GM12891 (cell line): ENCODE results near the gene FBXO9.

Experiments
- DNase-seq: peaks from one replicate; pipeline ENCODE4 v3.0.0; 2011; ENCODE audit warnings: low spot score; ENCODE audit not compliant: insufficient read length
- FAIRE-seq: peaks from 2 replicates; lab custom pipeline; 2011; peaks lifted over from hg19 to GRCh38; lab: Jason Lieb, UNC
- PAX5 ChIP-seq: IDR thresholded peaks from 2 replicates; pipeline ENCODE4 v1.6.1; 2011; ENCODE audit warnings: low read length, moderate library complexity, mild to moderate bottlenecking; ENCODE audit not compliant: insufficient read depth, severe bottlenecking
- POLR2A ChIP-seq: IDR thresholded peaks from 2 replicates; pipeline ENCODE4 v1.6.1; 2011; ENCODE audit warnings: low read depth, low read length, control low read depth
- POLR2AphosphoS5 ChIP-seq: IDR thresholded peaks from 2 replicates; pipeline ENCODE4 v1.6.1; 2011; ENCODE audit warnings: low read depth, low read length, control low read depth
- POU2F2 ChIP-seq: IDR thresholded peaks from 2 replicates; pipeline ENCODE4 v1.6.1; 2011; ENCODE audit warnings: low read depth, mild to moderate bottlenecking, control low read depth, low read length, moderate library complexity
- SPI1 ChIP-seq: IDR thresholded peaks from 2 replicates; pipeline ENCODE4 v1.6.1; 2011; ENCODE audit warnings: low read depth, low read length, control low read depth
- TAF1 ChIP-seq: IDR thresholded peaks from 2 replicates; pipeline ENCODE4 v1.6.1; 2011; ENCODE audit warnings: low read depth, low read length, control low read depth

FBXO9 gene

GRCh38 chr6:53107091-53107490, 41.9 kb downstream of the FBXO9 start:
- FAIRE-seq, result no peak
- no peak for DNase-seq
- TF ChIP-seq POU2F2, result no peak
- TF ChIP-seq POLR2A, result no peak
- TF ChIP-seq POLR2AphosphoS5, result no peak
- TF ChIP-seq TAF1, result no peak

DNA sequence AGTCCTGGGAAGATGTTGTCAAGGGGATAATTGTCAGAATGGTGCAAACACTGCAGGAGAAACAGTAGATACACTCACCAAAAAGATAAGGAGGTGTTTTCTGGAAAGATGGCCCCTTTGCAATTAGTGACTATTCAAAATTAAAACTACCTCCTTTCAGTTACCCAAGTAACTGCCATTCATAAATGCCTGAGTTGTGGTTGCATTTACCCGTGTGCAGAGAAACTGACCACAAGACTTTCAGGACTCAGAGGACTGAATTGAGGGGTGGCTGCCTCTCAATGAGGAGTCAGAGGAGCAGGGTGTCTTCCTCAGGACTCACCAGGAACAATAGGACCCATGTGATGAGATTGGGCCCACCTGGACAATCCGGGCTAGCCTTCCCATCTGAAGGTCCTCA, 44.4 kb downstream of the FBXO9 start:
- no peak for FAIRE-seq
- TF ChIP-seq POLR2A (no peak), SPI1 (no peak), TAF1 (no peak), PAX5 (no peak), POU2F2 (no peak), POLR2AphosphoS5 (no peak)
- DNase-seq, result no peak

DNA sequence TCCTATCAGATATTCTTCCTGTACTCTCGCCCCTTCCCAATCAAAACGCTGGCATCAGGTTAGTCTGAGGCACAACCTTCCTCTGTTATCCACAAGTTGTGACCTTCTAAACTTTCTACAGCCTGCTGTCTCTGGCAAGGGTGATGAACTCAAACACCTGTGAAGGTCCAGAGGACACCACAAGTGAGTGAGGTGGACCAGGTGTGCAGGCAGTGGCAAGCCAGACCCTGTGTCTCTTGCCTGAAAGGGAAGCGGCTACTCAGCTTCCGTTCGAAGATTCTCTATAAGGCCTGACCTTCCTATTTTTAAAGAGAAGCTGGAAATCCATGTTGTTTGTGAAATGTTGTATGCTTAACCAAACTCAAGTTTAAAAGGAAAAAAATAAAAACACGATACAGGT, 46.7 kb downstream of the FBXO9 start:
- FAIRE-seq (no peak), DNase-seq (no peak)
- no peak for TF ChIP-seq SPI1
- no peak for TF ChIP-seq POLR2AphosphoS5
- no peak for TF ChIP-seq TAF1

DNA sequence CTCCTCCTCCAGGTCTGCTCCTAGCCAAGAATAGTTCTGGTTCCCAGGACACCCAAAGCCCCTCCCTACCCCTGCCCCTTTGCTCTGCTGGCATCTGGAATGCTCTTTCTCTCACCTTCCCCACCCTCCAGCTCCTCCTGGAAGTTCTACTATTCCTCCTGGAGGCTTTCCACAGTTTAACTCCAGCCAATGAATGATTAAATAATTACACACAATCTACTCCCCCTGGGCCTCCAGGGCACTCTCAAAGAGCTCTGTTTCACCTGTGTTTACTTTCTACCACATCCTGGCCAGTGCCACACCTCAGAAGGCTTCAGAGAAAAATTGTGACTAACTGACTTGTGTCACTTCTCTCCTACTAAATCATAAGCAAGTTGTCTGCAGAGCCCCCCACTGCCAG, 47.2 kb downstream of the FBXO9 start:
- TF ChIP-seq POLR2A, result no peak
- no peak for TF ChIP-seq POLR2AphosphoS5
- TF ChIP-seq PAX5, result no peak
- TF ChIP-seq TAF1, result no peak
- TF ChIP-seq POU2F2, result no peak
- no peak for TF ChIP-seq SPI1
- DNase-seq, result no peak
- no peak for FAIRE-seq

DNA sequence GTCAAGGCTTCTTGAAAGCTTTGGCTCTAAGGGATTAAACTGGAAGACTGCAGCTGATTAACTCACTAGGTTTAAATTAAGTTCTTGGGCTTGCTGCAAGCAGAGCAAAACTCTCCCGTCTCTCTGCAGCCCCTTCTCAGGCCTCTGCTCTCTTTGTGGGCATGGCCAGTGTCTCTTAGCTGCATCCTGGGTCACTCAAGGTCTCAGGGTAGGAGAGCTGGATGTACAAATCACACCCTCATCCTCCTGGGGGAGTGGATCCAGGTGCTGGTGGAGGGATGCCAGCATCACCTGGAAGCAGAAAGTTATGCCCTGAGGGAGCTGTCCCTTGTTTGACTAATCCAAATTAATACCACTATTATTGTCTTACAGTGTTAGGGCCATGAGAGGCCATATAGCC, 47.7 kb downstream of the FBXO9 start:
- DNase-seq, result no peak
- TF ChIP-seq POU2F2, result no peak
- TF ChIP-seq PAX5, result no peak
- TF ChIP-seq SPI1, result no peak
- TF ChIP-seq TAF1, result no peak
- TF ChIP-seq POLR2A, result no peak
- no peak for TF ChIP-seq POLR2AphosphoS5
- no peak for FAIRE-seq

GRCh38 chr6:53113742-53114141, 48.5 kb downstream of the FBXO9 start:
- no peak for DNase-seq
- no peak for TF ChIP-seq PAX5
- TF ChIP-seq TAF1, result no peak
- TF ChIP-seq POU2F2, result no peak
- no peak for TF ChIP-seq POLR2A
- TF ChIP-seq POLR2AphosphoS5, result no peak
- no peak for TF ChIP-seq SPI1
- FAIRE-seq, result no peak

GRCh38 chr6:53115113-53115512, 49.9 kb downstream of the FBXO9 start:
- no peak for FAIRE-seq
- DNase-seq, result no peak
- TF ChIP-seq SPI1 (no peak), POLR2AphosphoS5 (no peak), PAX5 (no peak)

DNA sequence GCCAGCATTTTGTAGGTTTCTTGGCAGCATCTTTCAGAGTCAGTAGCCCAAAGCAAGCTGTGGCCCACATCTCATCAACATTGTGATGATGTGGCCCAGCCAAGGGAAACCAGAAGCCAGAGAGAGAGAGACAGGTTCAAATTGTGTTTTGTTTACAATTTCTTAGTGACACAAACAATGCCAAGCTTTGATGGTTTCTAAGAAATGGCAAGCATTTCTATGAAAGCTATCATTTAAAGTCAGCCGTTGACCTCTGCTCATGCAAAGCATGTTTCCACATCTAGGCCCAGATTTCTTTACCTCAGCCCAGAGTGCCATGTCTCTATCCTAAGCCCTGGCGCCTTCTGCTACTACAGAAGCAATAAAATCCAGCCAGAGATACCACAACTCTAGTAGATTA, 50.5 kb downstream of the FBXO9 start:
- FAIRE-seq, result no peak
- DNase-seq, result no peak
- TF ChIP-seq PAX5 (no peak), POLR2AphosphoS5 (no peak), TAF1 (no peak), POLR2A (no peak), SPI1 (no peak), POU2F2 (no peak)

GRCh38 chr6:53119349-53119748, 54.1 kb downstream of the FBXO9 start:
- TF ChIP-seq PAX5, result no peak
- no peak for TF ChIP-seq POLR2A
- no peak for TF ChIP-seq SPI1
- no peak for TF ChIP-seq TAF1
- no peak for TF ChIP-seq POLR2AphosphoS5
- TF ChIP-seq POU2F2, result no peak
- no peak for FAIRE-seq
- DNase-seq, result no peak

GRCh38 chr6:53119772-53120409, 54.7 kb downstream of the FBXO9 start:
- TF ChIP-seq POU2F2, result no peak
- TF ChIP-seq POLR2AphosphoS5, result no peak
- TF ChIP-seq SPI1, result no peak
- TF ChIP-seq TAF1, result no peak
- no peak for TF ChIP-seq POLR2A
- TF ChIP-seq PAX5, result no peak
- FAIRE-seq (no peak), DNase-seq (no peak)

- TF ChIP-seq POLR2AphosphoS5 (no peak), TAF1 (no peak), SPI1 (no peak), POLR2A (no peak), PAX5 (no peak), POU2F2 (no peak)
- DNase-seq (no peak), FAIRE-seq (no peak)
Measured at GRCh38 chr6:53124131-53124800, 59.1 kb downstream of the FBXO9 start.
